HepG2 (cell line): Measurements from ENCODE around the gene ARMC2.

Experiments
- CHCHD3 ChIP-seq: sonication (generic); formaldehyde crosslinking; IDR thresholded peaks from 2 replicates; pipeline ENCODE4 v1.8.0; 2022; ENCODE audit warnings: mild to moderate bottlenecking, missing genetic modification reagents, moderate library complexity
- CREB1 ChIP-seq, 2 experiments: fragments of 450-650 bp in 1 of 2; IDR thresholded peaks; 2 replicates each; pipeline ENCODE4 v1.6.1; 2016 to 2017; ENCODE audit warnings: control low read depth in 1 of 2, mild to moderate bottlenecking in 1 of 2, missing compliant biosample characterization in 1 of 2, missing genetic modification characterization in 1 of 2
- CTCF ChIP-seq: sonication (generic); formaldehyde crosslinking; IDR thresholded peaks from 2 replicates; pipeline ENCODE4 v1.5.0; 2020; ENCODE audit warnings: mild to moderate bottlenecking, missing genetic modification reagents, moderate library complexity
- SMARCE1 ChIP-seq: fragments of 450-650 bp; IDR thresholded peaks from 2 replicates; pipeline ENCODE4 v1.6.1; 2017; ENCODE audit warnings: borderline replicate concordance
- TCF12 ChIP-seq, 2 experiments: fragments of 450-650 bp in 1 of 2; sonication (generic) in 1 of 2; formaldehyde crosslinking in 1 of 2; IDR thresholded peaks; 2 replicates each; pipeline versions ENCODE4 v1.6.1 to v1.8.0; 2017 to 2022; ENCODE audit warnings: antibody characterized with exemption in 1 of 2, mild to moderate bottlenecking in 1 of 2, missing genetic modification reagents in 1 of 2, moderate library complexity in 1 of 2
- ZFP36L1 ChIP-seq: sonication (generic); formaldehyde crosslinking; IDR thresholded peaks from 2 replicates; pipeline ENCODE4 v1.8.0; 2022; ENCODE audit warnings: mild to moderate bottlenecking, missing genetic modification reagents, moderate library complexity

- TF ChIP-seq CTCF (CRISPR knock-in tag) (no peak), SMARCE1 (no peak), CHCHD3 (CRISPR knock-in tag) (no peak), TCF12 (IDR thresholded peaks at IDR 0.05) (no peak), TCF12 (CRISPR knock-in tag; IDR thresholded peaks at IDR 0.05) (no peak), ZFP36L1 (CRISPR knock-in tag) (no peak), CREB1 (IDR thresholded peaks at IDR 0.05) (no peak), CREB1 (CRISPR knock-in tag; IDR thresholded peaks at IDR 0.05) (no peak)
Measured at GRCh38 chr6:108974201-108974600, 126.0 kb downstream of the ARMC2 start.
